K562 (cell line): ENCODE data around the gene MADCAM1. TPM values are rescaled to one million over a fixed set of nuclear protein-coding genes. Genes with fewer than 3 reads are reported as not detected.

ENCODE experiments used
- ATAC-seq: fragments of 200-7000 bp; cut with Tn5 transposase; 3 replicates; pipeline ENCODE4 v1.9.1; 2020; ENCODE audit warnings: moderate library complexity
- BruUV-seq: library from RNA; stranded (reverse); fragments of 400-500 nt; replicated peaks from 2 replicates; lab custom pipeline; 2021; lab: Mats Ljungman, UMichigan
- CTCF ChIA-PET: fragments of 300-600 bp; formaldehyde crosslinking; extraction: SDS; loops from one replicate; lab custom pipeline; 2021; ENCODE audit warnings: low intra/inter-chr PET ratio; lab: Yijun Ruan, JAX
- POLR2A ChIA-PET: fragments of 300-600, 350-650 bp; sonication (Branson Sonifier 250); formaldehyde crosslinking; extraction: SDS; loops from one replicate; lab custom pipeline; 2021; ENCODE audit warnings: antibody characterized with exemption, inconsistent platforms; lab: Yijun Ruan, JAX
- DNase-seq, 4 experiments: peaks; one replicate each; pipeline versions ENCODE4 v3.0.0 to v3.0.0-alpha.2; 2011 to 2018; ENCODE audit warnings: low spot score in 3 of 4, mixed read lengths in 3 of 4; ENCODE audit errors: extremely low read depth in 1 of 4
- FAIRE-seq: peaks from 2 replicates; lab custom pipeline; 2011; peaks lifted over from hg19 to GRCh38; lab: Jason Lieb, UNC
- H2AFZ ChIP-seq: 2 replicates; pipeline ENCODE4 v1.6.0; 2011; ENCODE audit warnings: low read depth, low read length, control low read depth, inconsistent platforms
- H3K27ac ChIP-seq: fragments of 200-600 bp; 3 replicates; pipeline ENCODE4 v1.8.0; 2011; ENCODE audit warnings: low read depth, mild to moderate bottlenecking, control low read depth, inconsistent platforms, low read length, moderate library complexity, mixed read lengths; ENCODE audit errors: extremely low read depth
- H3K27me3 ChIP-seq, 2 experiments: fragments of 300-600 bp in 1 of 2; 2 replicates in 1 of 2; 3 replicates in 1 of 2; pipeline versions ENCODE4 v1.6.0 to v1.8.0; 2011; ENCODE audit warnings: inconsistent platforms in 2 of 2, low read length in 2 of 2, mild to moderate bottlenecking in 1 of 2, mixed read lengths in 1 of 2, moderate library complexity in 1 of 2; ENCODE audit not compliant: control insufficient read depth in 2 of 2, insufficient read depth in 2 of 2
- H3K36me3 ChIP-seq: fragments of 300-600 bp; 3 replicates; pipeline ENCODE4 v1.8.0; 2011; ENCODE audit warnings: mild to moderate bottlenecking, low read length, inconsistent platforms; ENCODE audit not compliant: control insufficient read depth, insufficient read depth
- H3K4me1 ChIP-seq, 2 experiments: fragments of 200-600 bp in 1 of 2; replicated peaks in 1 of 2; 2 replicates in 1 of 2; 3 replicates in 1 of 2; pipeline versions ENCODE4 v1.5.1 to v1.8.0; 2011; ENCODE audit warnings: inconsistent platforms in 2 of 2, low read length in 2 of 2, mild to moderate bottlenecking in 1 of 2, mixed read lengths in 1 of 2, moderate library complexity in 1 of 2; ENCODE audit not compliant: control insufficient read depth in 2 of 2, insufficient read depth in 2 of 2
- H3K4me2 ChIP-seq: 2 replicates; pipeline ENCODE4 v1.6.1; 2011; ENCODE audit warnings: low read length, control low read depth, inconsistent platforms, mixed read lengths; ENCODE audit not compliant: insufficient read depth
- H3K4me3 ChIP-seq: fragments of 200-600 bp; sonication (generic), shearing (Covaris generic); 2 replicates; pipeline ENCODE4 v1.5.1; 2016; ENCODE audit warnings: control low read depth, inconsistent platforms
- H3K79me2 ChIP-seq: fragments of 200-600 bp; 3 replicates; pipeline ENCODE4 v1.8.0; 2011; ENCODE audit warnings: low read length, inconsistent platforms; ENCODE audit not compliant: control insufficient read depth, insufficient read depth
- H3K9ac ChIP-seq, 2 experiments: 2 replicates each; pipeline versions ENCODE4 v1.6.0 to v1.6.1; 2011; ENCODE audit warnings: low read depth in 2 of 2, low read length in 2 of 2, control low read depth in 1 of 2, inconsistent platforms in 1 of 2, mild to moderate bottlenecking in 1 of 2, mixed read lengths in 1 of 2; ENCODE audit not compliant: insufficient read depth in 1 of 2
- H3K9me1 ChIP-seq: one replicate; pipeline ENCODE4 v1.6.0; 2011; ENCODE audit warnings: inconsistent platforms, mild to moderate bottlenecking, low read length, moderate library complexity; ENCODE audit not compliant: control insufficient read depth, insufficient read depth
- H3K9me3 ChIP-seq: replicated peaks from 2 replicates; pipeline ENCODE4 v1.5.1; 2011; ENCODE audit warnings: low read depth, low read length, inconsistent platforms; ENCODE audit not compliant: control insufficient read depth, insufficient read depth
- H4K20me1 ChIP-seq: replicated peaks from 2 replicates; pipeline ENCODE4 v1.6.1; 2011; ENCODE audit warnings: low read length, inconsistent platforms, mixed read lengths; ENCODE audit not compliant: control insufficient read depth, insufficient read depth
- CEBPZ ChIP-seq: fragments of 150-350 bp; IDR thresholded peaks from 2 replicates; pipeline ENCODE4 v1.6.1; 2014; ENCODE audit warnings: low read depth, mild to moderate bottlenecking, low read length, borderline replicate concordance
- CREB1 ChIP-seq, 2 experiments: sonication (generic) in 1 of 2; formaldehyde crosslinking in 1 of 2; IDR thresholded peaks; 2 replicates each; pipeline versions ENCODE4 v1.6.1 to v1.8.0; 2012 to 2022; ENCODE audit warnings: inconsistent platforms in 1 of 2, mild to moderate bottlenecking in 1 of 2, missing genetic modification reagents in 1 of 2, moderate library complexity in 1 of 2
- E2F8 ChIP-seq: fragments of 450-650 bp; IDR thresholded peaks from 2 replicates; pipeline ENCODE4 v1.7.1; 2018; ENCODE audit warnings: mild to moderate bottlenecking, low read depth; ENCODE audit not compliant: partially characterized antibody
- HIVEP1 ChIP-seq: fragments of 250-450 bp; sonication (Bioruptor Pico); IDR thresholded peaks from 2 replicates; pipeline ENCODE4 v1.4.0; 2020; ENCODE audit warnings: mild to moderate bottlenecking
- KDM2B ChIP-seq: fragments of 250-450 bp; sonication (Bioruptor Pico); IDR thresholded peaks from 2 replicates; pipeline ENCODE4 v1.8.0; 2021; ENCODE audit warnings: mild to moderate bottlenecking, moderate library complexity
- LCOR ChIP-seq: sonication (generic); formaldehyde crosslinking; IDR thresholded peaks from 2 replicates; pipeline ENCODE4 v1.8.0; 2022; ENCODE audit warnings: mild to moderate bottlenecking, missing genetic modification reagents
- MBD2 ChIP-seq: sonication (generic); IDR thresholded peaks from 2 replicates; pipeline ENCODE4 v1.6.1; 2016; ENCODE audit warnings: low read depth, borderline replicate concordance
- MTA1 ChIP-seq: fragments of 450-650 bp; IDR thresholded peaks from 2 replicates; pipeline ENCODE4 v1.6.1; 2017; ENCODE audit warnings: borderline replicate concordance
- RAD51 ChIP-seq: fragments of 450-650 bp; IDR thresholded peaks from 2 replicates; pipeline ENCODE4 v1.7.1; 2016; ENCODE audit warnings: low read depth, mild to moderate bottlenecking, borderline replicate concordance
- WGBS: fragments of 100-300 bp; shearing (Covaris generic); methylation state at CpG from one replicate; pipeline ENCODE4 v1.1.6; 2016; ENCODE audit warnings: low coverage, mixed read lengths; ENCODE audit not compliant: insufficient coverage; ENCODE audit errors: missing lambda C conversion rate; 5-methylcytosine and 5-hydroxymethylcytosine counted together
- in situ Hi-C: fragments of 300-500 bp; cut with MboI; formaldehyde crosslinking; loops from 4 replicates; pipeline ENCODE4 v1.15.0; 2018; ENCODE audit warnings: inconsistent platforms, mixed read lengths
- intact Hi-C: fragments of 100-400 bp; cut with micrococcal nuclease; formaldehyde crosslinking; loops from 2 replicates; pipeline ENCODE4 v1.14.2; 2022
- polyA plus RNA-seq, 8 experiments: library from polyadenylated mRNA; depleted of rRNA in 4 of 8; stranded (reverse) in 5 of 8; unstranded in 3 of 8; fragments of >200 nt; fragmentation: Nextera tagmentation in 2 of 8; fragmentation: Illumina TruSeq in 1 of 8; extraction: Ambion mirVana in 2 of 8; extraction: Trizol in 1 of 8; gene quantifications; 2 replicates each; pipeline versions ENCODE4 v1.2.1 to v1.2.3, GENCODE V29; 2011 to 2014; ENCODE audit warnings: inconsistent platforms in 1 of 8, missing spikeins in 1 of 8
- total RNA-seq, 7 experiments: library from RNA; depleted of rRNA in 6 of 7; stranded (reverse); fragments of >200 nt in 6 of 7; fragmentation: Illumina TruSeq in 2 of 7; extraction: Trizol in 2 of 7; gene quantifications; 2 replicates each; pipeline versions ENCODE4 v1.2.1 to v1.2.3, GENCODE V29; 2011 to 2021; ENCODE audit warnings: low replicate concordance in 1 of 7

Gene MADCAM1
- total and polyA plus RNA-seq, 9 of the 15 experiments (the other 6 are each of a cell fraction or from before 2014, with no cell fraction given) = 0.09 to 0.36 (median 0.09) TPM; not detected in 6

- TF ChIP-seq KDM2B (CRISPR knock-in tag) (no peak), E2F8 (no peak), MTA1 (no peak), CREB1 (IDR thresholded peaks at IDR 0.05) (no peak), CREB1 (CRISPR knock-in tag; IDR thresholded peaks at IDR 0.05) (no peak), LCOR (CRISPR knock-in tag) (no peak), RAD51 (no peak), HIVEP1 (CRISPR knock-in tag) (no peak)
Measured at GRCh38 chr19:475360-475759, 20.9 kb upstream of the MADCAM1 start (continued).

DNA sequence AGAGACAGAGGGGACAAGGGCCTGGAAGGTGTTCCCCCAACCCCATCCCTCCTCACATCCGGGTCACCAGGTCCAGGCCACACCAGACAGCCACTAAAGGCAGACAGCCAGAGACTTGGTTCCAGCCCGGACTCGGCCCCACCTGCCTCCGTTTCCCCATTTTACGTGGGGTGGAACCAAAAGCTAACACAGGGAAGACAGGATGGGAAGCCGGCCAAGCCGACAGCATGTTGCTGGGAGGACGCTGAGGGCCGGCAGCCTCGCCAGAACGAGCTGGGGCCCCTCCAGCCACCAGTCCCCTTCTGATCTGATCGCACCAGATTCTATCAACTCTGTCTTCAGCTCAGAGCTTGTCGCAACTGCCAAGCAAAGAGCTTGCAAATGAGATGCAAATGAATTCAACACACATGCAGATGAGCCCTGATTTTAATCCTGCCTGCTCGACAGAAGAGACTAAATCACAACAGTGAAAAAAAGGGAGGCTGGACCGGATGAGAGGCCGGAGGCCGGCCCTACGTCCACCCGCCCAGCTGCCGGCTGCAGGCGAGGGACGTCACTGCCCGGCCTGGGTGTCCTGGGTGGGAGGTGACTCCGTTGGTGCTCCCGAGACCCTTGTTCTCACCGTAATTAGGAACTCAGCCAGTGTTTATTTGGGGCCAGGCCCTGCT is 17.9 kb upstream of the MADCAM1 start:
- no peak for FAIRE-seq
- peak overlapping the region in 1 of 2 experiments; percentile 66; a peak in 2 of 4 replicates for H3K9ac ChIP-seq
- POLR2A ChIA-PET = interaction anchor here (0.5 to 0.6 kb wide), 3 partner anchors 31 to 165 kb away, joined by 3 read pairs; no protein-coding TSS in a partner anchor
- 23% methylated on average over 26 of the region's 26 CpGs for WGBS
- peaks cover 0 to 23% of the 10 kb centered on the region in 2 experiments; a peak in 2 of 5 replicates for H3K27me3 ChIP-seq
- H3K4me3 ChIP-seq = no peak overlapping the region
- H3K4me1 ChIP-seq = peaks cover 0 to 35% of the 10 kb centered on the region in 2 experiments; a peak in 2 of 5 replicates
- no peaks in the 10 kb centered on the region; the same call in 1 of the 2 replicates for H4K20me1 ChIP-seq
- H3K9me1 ChIP-seq = no peaks in the 10 kb centered on the region
- in situ Hi-C loops = no loop called here
- H3K36me3 ChIP-seq = no peaks in the 10 kb centered on the region
- H3K79me2 ChIP-seq = no peaks in the 10 kb centered on the region
- H3K9me3 ChIP-seq = peaks cover 6% of the 10 kb centered on the region; the same call in 1 of the 2 replicates
- H2AFZ ChIP-seq = no peak overlapping the region
- no peak overlapping the region for H3K4me2 ChIP-seq
- no TSS peak for BruUV-seq
- ATAC-seq = no peak
- no peak overlapping the region for H3K27ac ChIP-seq
- intact Hi-C loops = no loop called here
- no peak for DNase-seq
- CTCF ChIA-PET = no interaction called here
- no peak for TF ChIP-seq CEBPZ
- no peak for TF ChIP-seq MBD2
